DLD1 (cell line): Measurements from ENCODE around the gene HEMK1.

Experiments
- in situ Hi-C: cut with HindIII; loops from 2 replicates; pipeline ENCODE4 v1.10.0; 2017; ENCODE audit warnings: low sequenced_read_pairs

Gene HEMK1

DNA sequence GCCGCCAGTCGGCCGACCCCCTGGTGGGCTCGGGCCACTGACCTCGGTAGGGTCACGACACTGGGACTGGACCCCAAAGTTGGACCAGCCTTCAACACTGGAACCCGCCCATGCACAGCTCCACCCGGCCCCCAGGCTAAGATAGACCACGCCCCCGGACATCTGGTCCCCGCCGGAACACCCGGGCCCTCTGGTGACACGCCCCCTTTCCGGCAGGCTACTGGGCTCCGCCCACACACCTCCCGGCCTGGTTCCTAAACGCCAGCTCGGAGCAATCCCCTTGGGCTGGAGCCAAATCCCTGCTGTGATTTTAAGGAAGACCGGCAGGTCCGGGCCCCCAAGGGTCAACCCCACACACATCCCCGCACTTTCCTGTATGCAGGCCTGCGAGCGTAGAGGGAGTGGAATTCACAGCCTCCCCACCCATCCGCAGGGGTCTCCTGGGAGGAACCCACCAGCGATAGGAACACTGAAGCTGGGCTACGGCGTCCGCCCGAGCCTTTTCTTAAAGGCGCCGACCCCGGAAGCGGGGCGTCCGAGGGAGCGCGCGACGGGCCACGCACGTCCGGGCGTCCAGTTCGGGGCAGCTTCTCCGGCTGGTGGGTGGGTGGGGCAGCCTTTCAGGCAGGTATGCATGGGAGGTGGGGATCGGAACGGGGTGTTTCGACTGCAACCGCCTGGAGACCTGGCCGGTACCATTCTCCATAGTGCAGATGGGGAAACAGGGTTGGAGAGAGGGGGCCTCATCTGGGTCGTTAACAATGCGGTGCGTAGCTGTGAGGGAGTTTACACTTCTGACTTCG, at the start of gene HEMK1:
HEMK1 (plus strand) TSS at position 576 of the 803 bp plus-strand sequence. CDS start 1,583 bp downstream, outside the sequence.
- in situ Hi-C loops: no loop called here

DNA sequence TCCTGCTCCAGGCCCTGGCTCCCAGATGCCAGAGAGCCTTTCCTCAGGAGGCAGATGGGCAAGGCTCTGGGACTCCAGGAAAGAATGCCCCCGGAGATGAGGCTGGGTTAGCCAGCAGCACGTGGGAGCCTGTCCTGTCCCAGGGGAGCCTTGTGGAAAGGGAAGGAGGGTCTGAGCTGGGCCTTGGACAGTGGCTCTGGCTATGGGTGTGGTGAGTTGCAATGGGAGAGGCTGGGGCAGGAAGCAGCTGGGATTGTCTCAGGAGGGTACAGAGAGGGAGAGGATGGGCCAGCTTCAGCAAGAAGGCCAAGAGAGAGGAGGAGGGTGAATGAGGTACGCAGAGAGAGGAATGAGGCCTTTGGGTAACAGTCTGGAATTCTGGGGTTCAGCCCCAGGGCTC, 48.5 kb upstream of the HEMK1 start:
- in situ Hi-C loops: no loop called here

DNA sequence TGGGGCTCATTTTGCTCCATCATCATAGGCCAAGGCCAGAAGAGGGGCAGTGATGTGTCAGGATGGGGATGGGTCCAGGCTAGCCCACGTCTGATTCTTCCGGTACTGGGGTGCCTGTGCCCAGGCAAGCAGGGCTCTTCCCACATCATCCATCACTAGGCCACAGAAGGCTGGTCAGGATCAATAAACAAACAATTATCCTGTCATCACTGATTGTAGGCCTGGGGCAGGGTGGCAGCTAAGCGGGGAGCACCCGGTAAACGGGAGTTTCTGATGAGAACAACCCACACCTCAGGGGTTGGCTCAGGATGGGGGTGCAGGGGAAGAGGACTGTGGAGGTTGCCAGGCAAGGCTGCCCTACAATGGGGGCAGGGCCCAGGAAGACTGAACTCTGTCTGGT, 47.8 kb upstream of the HEMK1 start:
- in situ Hi-C loops: no loop called here

GRCh38 chr3:50523279-50523811, 46.0 kb upstream of the HEMK1 start:
- in situ Hi-C loops: no loop called here

- in situ Hi-C loops: no loop called here
Observed at GRCh38 chr3:50524746-50525145, 44.6 kb upstream of the HEMK1 start.

DNA sequence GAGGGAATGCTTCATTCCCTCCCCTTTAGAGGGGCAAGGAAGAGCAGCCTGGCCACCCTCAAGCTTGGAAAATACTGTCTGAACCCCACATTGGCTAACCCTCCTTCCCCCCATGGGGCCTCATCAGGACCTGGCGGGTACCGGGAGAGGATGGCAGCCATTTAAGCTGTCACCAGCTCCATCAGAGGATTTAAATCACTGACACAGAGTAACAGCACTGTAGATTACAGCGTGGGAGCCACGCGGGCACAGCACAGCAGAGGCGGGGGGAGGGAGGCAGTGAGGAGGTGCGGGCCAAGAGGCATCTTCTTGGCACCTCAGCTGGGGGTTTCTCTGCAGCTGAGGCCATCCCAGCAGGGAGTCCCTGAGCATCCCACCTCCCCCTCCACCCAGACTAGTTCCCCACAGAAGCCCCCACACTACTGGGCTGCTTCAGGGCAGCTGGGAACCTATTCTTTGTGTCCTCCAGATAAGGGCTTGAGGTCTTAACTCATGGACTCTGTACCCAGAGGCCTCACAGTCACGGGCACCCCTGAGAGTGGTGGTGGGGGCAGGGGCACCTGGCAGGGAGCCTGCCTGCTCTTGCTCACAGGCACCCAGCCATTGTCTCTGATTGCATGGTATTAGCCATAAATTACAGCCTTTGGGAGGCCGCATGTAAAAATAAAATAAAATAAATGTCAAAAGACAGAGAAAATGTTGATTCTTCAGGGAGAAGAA, 44.0 kb upstream of the HEMK1 start:
- in situ Hi-C loops: no loop called here

DNA sequence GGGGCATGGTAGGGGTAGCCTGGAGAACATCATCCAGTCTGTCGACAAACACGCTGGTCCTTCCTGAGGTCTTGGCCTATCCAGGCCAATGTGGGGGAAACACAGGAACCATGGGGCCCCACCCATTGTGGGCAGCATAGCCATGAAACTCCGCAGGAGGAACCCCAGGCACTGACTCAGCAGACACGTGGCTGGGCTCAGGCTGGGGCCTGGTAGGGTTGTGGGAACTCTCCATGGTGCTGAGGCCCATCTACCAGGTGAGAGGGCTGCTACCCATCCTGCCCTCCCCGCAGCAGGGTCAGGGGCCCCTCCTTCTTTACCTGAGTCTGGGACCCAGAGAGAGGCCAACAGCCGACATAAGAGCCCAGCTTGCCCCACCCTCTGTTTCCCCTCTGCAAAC, 43.3 kb upstream of the HEMK1 start:
- in situ Hi-C loops: no loop called here

DNA sequence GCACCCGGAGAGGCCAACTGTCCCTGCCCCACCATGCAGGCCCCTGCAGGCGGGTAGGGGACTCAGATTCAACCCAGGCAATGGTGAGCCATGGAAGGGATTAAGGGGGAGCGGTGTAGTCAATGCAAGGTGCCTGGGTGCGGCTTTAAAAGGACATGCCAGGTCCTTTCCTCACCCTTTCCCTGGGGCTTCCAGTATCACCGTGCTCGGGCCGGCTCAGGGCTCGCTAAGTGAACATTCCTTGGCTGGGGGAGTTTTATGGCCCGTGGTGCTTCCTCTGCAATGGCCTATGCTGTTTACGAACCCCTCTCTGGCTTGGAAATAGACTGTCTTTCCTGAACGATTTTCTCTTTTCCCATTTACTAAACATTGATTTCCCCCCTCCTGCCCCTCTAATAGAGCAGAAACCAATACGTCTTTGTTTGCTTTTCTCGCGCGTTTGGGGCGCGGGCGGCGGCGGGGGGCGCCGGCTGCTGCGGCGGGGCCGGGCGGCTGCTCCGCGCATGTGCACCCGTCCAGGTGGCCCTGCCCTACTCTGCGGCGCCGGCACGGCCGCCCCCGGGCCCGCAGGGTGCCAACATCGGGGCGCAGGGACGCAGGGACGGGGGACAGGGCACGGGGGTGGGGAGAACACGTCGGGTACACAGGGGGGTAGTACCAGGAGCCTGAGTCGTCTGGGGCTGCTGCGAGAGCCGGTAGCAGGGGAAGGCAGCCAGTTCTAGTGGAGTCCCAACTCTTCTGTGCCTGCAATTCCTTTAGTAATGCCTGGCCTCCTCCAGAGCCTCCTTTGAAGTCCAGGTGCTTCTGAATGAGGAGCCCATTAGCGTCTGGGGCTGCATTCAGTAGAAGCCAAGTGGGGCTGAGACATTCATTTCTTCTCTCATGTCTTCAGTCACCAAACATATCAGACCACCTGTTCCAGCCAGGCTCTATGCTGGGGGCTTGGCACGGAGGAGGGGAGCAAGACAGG, 39.0 kb upstream of the HEMK1 start:
- in situ Hi-C loops: loop anchor here (10.0 kb wide), 1 partner anchor 105 kb away; no protein-coding TSS in a partner anchor

GRCh38 chr3:50531201-50531600, 38.1 kb upstream of the HEMK1 start:
- in situ Hi-C loops: loop anchor here (10.0 kb wide), 1 partner anchor 106 kb away; no protein-coding TSS in a partner anchor

DNA sequence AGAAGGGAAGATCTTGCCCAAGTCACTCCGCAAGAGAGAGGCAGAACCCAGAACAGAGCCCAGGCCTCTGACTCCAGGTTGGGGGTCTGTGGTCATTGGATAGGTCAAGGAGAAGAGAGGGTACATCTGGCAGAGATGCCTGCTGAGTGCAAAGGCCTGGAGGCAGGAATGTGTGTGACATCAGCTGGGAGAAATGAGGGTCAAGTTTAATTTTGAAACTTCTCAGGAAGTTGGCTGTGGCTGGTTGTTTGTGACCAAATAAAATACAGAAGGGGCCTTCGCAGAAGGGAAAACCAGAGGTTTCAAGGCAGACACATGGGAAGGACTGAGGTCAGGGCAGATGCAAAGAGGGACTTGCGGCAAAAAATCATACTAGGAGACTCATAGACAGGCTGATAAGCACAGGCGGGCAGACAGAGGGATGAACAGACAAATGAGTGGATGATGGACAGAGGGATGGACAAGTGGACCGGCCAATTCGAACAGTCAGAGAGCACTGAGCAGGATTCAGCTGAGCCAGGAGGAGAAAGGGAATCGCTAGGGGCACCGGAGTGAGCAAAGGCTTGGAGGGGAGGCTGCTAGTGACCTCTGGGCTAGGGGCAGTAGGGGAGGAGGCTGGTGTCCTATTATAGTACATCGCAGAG, 37.1 kb upstream of the HEMK1 start:
- in situ Hi-C loops: loop anchor here (10.0 kb wide), 1 partner anchor 107 kb away; no protein-coding TSS in a partner anchor

- in situ Hi-C loops: loop anchor here (10.0 kb wide), 1 partner anchor 109 kb away; no protein-coding TSS in a partner anchor
Observed at GRCh38 chr3:50533316-50533715, 36.0 kb upstream of the HEMK1 start.

DNA sequence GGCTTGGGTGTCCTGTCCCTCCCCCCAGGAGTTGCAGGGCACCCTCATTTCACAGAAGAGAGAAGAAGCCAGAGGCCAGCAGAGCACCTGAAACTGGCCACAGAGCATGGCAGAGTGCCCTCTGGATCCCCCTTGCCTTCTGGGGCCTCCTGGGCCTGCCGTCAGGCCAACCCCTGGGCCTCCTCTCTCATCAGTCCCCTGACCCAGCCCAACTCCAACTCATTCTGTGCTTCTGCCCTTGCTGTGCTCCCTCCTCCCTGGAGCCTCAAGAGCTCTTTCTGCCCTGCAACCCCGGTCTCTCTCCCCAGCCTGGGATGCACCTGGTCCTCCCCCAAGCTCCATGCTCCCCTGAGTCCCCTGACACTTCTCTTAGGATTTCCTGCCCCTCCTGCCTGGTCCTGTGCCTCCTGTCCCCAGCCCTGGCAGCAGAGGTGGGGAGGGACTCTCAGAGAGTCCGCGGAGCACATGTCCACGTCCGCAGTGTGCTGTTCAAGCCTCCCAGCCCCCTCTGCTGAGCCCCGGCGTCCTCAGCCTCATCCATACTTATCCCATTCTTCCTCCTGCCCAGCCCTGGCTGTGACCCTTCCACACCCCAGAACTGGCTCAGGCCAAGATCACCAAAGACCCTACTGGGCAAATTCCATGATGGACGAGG, 35.4 kb upstream of the HEMK1 start:
- in situ Hi-C loops: loop anchor here (10.0 kb wide), 1 partner anchor 109 kb away; no protein-coding TSS in a partner anchor

DNA sequence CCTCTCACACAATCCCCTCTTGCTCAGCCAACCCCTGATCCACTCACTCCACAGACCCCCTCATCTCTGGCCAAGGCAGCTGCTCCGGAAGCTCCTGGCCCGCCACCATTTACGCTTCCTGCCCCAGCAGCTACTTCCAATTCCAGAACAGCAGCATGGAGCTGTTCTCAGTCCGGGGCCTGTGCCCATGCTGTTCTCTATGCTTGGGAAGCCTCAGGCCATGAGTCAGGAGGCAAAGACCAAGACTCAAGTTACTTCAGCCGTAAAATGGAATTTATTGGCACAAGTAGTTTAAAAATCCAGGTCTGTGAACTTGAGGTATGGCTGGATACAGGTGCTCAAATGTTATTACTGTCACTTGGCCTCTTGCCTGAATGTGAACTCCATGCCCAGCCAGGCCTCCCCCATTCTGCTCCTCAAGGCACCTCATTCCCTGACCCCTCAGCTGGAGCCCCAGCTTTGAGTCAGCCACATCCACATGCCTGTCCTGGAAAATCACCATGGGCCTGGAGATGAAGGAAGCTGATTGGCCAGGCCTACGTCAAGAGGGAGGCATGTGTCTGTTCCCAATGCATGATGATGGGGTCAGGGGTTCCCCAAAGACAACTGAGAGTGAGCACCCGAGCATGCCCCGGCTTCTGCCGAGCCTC, 34.5 kb upstream of the HEMK1 start:
- in situ Hi-C loops: loop anchor here (10.0 kb wide), 1 partner anchor 110 kb away; no protein-coding TSS in a partner anchor

DNA sequence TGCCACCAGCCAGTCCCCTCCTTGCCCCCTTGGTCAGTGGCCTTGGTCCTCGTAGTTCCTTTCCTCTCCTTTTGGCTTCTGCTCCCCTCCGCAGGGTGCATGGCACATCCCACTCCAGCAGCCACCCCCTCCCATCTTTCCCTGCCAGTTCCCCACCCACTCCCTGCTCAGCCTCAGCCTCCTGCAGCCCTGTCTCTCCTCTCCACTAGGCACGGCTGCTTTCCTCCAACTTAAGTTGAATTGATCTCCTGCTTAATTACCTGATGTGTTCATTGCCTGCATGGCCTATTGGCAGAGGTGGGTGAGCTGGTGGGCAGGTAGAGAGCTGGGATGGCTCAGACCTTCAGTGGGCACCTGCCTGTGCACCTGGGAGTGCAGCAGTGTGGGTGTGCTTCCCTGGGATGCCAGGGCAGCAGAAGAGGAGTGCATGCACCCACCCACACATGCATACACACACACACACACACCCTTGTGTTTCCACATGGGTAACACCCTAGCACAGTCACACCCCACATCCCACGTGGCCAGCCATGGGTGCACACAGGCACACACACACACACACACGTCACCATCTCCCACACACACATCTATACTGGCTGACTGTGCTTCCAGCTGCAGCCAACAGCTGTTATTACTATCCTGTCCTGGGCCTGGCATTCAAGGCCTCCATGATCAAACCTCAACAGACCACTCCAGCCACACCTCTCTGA, 32.7 kb upstream of the HEMK1 start:
- in situ Hi-C loops: loop anchor here (10.0 kb wide), 1 partner anchor 112 kb away; no protein-coding TSS in a partner anchor

GRCh38 chr3:50537421-50538129, 31.7 kb upstream of the HEMK1 start:
- in situ Hi-C loops: loop anchor here (10.0 kb wide), 1 partner anchor 113 kb away; no protein-coding TSS in a partner anchor

- in situ Hi-C loops: loop anchor here (10.0 kb wide), 1 partner anchor 115 kb away; no protein-coding TSS in a partner anchor
Observed at GRCh38 chr3:50539356-50540286, 29.7 kb upstream of the HEMK1 start.
